Nephron progenitor cell (in vitro differentiated cells): ENCODE measurements around the gene CDK4.

Experiments
- DNase-seq: peaks from one replicate; pipeline ENCODE4 v3.0.0; 2021
- H3K27ac Mint-ChIP-seq: 2 replicates; pipeline ENCODE4 v1.8.0; 2021; ENCODE audit warnings: mild to moderate bottlenecking, moderate library complexity, mixed read lengths
- H3K27me3 Mint-ChIP-seq: 2 replicates; pipeline ENCODE4 v1.8.0; 2021; ENCODE audit warnings: mild to moderate bottlenecking, low read depth, mixed read lengths; ENCODE audit not compliant: poor library complexity
- H3K36me3 Mint-ChIP-seq: 2 replicates; pipeline ENCODE4 v1.8.0; 2021; ENCODE audit warnings: low read depth, mixed read lengths
- H3K4me1 Mint-ChIP-seq: 2 replicates; pipeline ENCODE4 v1.8.0; 2021; ENCODE audit warnings: mixed read lengths
- H3K4me3 Mint-ChIP-seq: 2 replicates; pipeline ENCODE4 v1.8.0; 2021; ENCODE audit warnings: mild to moderate bottlenecking, moderate library complexity, mixed read lengths
- H3K9me3 Mint-ChIP-seq: 2 replicates; pipeline ENCODE4 v1.8.0; 2021; ENCODE audit warnings: mild to moderate bottlenecking, moderate library complexity, mixed read lengths
- CTCF ChIP-seq: fragments of 200-600 bp; sonication (generic); IDR thresholded peaks from 2 replicates; pipeline ENCODE4 v1.5.0; 2021; ENCODE audit warnings: antibody characterized with exemption

Gene CDK4

GRCh38 chr12:57783861-57784260 lies 31.8 kb upstream of the CDK4 start:
- Mint-ChIP-seq H3K9me3 (no peaks in the 10 kb centered on the region), H3K36me3 (peaks cover 32% of the 10 kb centered on the region), H3K4me3 (peak overlapping the region; percentile 81), H3K4me1 (peaks cover 13% of the 10 kb centered on the region), H3K27me3 (peaks cover 8% of the 10 kb centered on the region), H3K27ac (no peak overlapping the region)
- no peak for DNase-seq
- no peak for TF ChIP-seq CTCF

- Mint-ChIP-seq H3K9me3 (no peaks in the 10 kb centered on the region), H3K27me3 (peaks cover 11% of the 10 kb centered on the region), H3K4me1 (peaks cover 13% of the 10 kb centered on the region), H3K4me3 (peak overlapping the region; percentile 99), H3K27ac (no peak overlapping the region), H3K36me3 (peaks cover 31% of the 10 kb centered on the region)
- TF ChIP-seq CTCF, result no peak
- no peak for DNase-seq
These were observed 31.3 kb upstream of the CDK4 start for GRCh38 chr12:57783466-57783801.

GRCh38 chr12:57782608-57783465 lies 30.7 kb upstream of the CDK4 start, which contains the start of gene TSFM:
Gene TSFM (plus strand): TSS chr12:57782787. CDS start chr12:57782802, 15 bp downstream.
- H3K36me3 Mint-ChIP-seq, result peaks cover 28% of the 10 kb centered on the region
- TF ChIP-seq CTCF, result peak; percentile 85
- peak; percentile 98 for DNase-seq

GRCh38 chr12:57782243-57782607 lies 30.1 kb upstream of the CDK4 start:
- no peak overlapping the region for H3K27ac Mint-ChIP-seq
- peak overlapping the region; percentile 99 for H3K4me3 Mint-ChIP-seq

More at GRCh38 chr12:57782608-57783465, 30.7 kb upstream of the CDK4 start, which contains the start of gene TSFM:
- peak within 1 kb of the TSS; percentile 5 for H3K27ac Mint-ChIP-seq
- peaks cover 12% of the 10 kb centered on the region for H3K27me3 Mint-ChIP-seq
- H3K4me1 Mint-ChIP-seq, result peaks cover 13% of the 10 kb centered on the region
- H3K9me3 Mint-ChIP-seq, result no peaks in the 10 kb centered on the region
- H3K4me3 Mint-ChIP-seq, result peak within 1 kb of the TSS; percentile 99

GRCh38 chr12:57781801-57782200 lies 29.7 kb upstream of the CDK4 start:
- Mint-ChIP-seq H3K27ac (no peak overlapping the region), H3K4me1 (peaks cover 13% of the 10 kb centered on the region), H3K9me3 (no peaks in the 10 kb centered on the region), H3K36me3 (peaks cover 24% of the 10 kb centered on the region), H3K27me3 (peaks cover 12% of the 10 kb centered on the region), H3K4me3 (no peak overlapping the region)
- no peak for TF ChIP-seq CTCF
- no peak for DNase-seq

More at GRCh38 chr12:57782243-57782607, 30.1 kb upstream of the CDK4 start:
- DNase-seq, result no peak
- no peaks in the 10 kb centered on the region for H3K9me3 Mint-ChIP-seq
- no peak for TF ChIP-seq CTCF
- peaks cover 24% of the 10 kb centered on the region for H3K36me3 Mint-ChIP-seq
- peaks cover 12% of the 10 kb centered on the region for H3K27me3 Mint-ChIP-seq
- peaks cover 13% of the 10 kb centered on the region for H3K4me1 Mint-ChIP-seq

- DNase-seq, result no peak
- Mint-ChIP-seq H3K4me1 (peaks cover 13% of the 10 kb centered on the region), H3K9me3 (no peaks in the 10 kb centered on the region), H3K27me3 (peaks cover 12% of the 10 kb centered on the region), H3K4me3 (no peak overlapping the region), H3K27ac (no peak overlapping the region), H3K36me3 (peaks cover 19% of the 10 kb centered on the region)
- no peak for TF ChIP-seq CTCF
These were observed 29.1 kb upstream of the CDK4 start for GRCh38 chr12:57781244-57781643.
